ENCODE results near the gene MDM2. TPM values are rescaled to one million over a fixed set of nuclear protein-coding genes. Genes with fewer than 3 reads are reported as not detected.
"Not testable (repeated sequence)": the region's sequence is repeated elsewhere in the genome, so short reads cannot be mapped to it uniquely, and the experiment has no call there.

Gene MDM2
- polyA plus RNA-seq, 4 donors = 49.3 to 77.0 (median 62.5) TPM

GRCh38 chr12:68785358-68785757 is 22.6 kb upstream of the MDM2 start:
- DNase-seq (ENCODE audit: low read depth in 4 of 4, low spot score in 3 of 4) = no peak

DNA sequence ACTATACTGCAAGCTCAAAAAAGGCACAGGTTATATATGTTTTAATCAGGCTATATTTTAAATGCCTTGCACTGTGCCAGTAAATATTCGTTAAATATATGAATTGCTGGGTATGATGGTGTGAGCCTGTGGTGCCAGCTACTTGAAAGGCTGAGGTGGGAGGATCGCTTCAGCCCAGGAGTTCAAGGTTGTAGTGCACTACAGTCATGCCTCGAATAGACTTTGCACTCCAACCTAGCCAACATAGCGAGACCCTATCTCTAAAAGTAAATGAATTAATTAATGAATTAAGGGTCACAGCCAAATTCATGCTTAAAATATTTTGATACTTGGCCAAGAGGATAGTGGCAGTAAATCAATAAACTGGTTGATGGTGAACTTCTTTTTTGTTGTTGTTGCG is 22.2 kb upstream of the MDM2 start:
- DNase-seq (ENCODE audit: low read depth in 4 of 4, low spot score in 3 of 4) = no peak

- no peak for DNase-seq (ENCODE audit: low read depth in 4 of 4, low spot score in 3 of 4)
These were observed 21.0 kb upstream of the MDM2 start for GRCh38 chr12:68786929-68787328.

DNA sequence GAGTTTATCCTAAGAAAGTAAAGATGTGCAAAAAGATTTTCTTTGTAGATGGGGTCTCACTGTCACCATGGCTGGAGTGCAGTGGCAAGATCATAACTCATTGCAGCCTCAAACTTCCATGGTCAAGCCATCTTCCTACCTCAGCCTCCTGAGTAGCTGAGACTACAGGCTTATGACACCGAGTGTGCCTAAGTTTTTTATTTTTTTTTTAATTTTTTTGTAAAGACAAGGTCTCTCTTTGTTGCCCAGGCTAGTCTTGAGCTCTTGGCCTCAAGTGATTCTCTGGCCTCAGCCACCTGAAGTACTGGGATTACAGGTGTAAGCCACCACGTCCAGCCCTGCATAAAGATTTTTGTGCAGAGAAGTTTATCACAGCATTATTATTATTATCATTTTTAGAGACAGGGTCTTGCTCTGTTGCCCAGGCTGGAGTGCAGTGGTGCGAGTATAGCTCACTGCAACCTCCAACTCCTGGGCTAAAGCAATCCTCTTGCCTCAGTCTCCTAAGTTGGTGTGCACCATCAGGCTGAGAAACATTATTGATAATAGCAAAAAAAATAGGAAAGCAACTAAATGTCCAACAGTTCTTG is 19.3 kb upstream of the MDM2 start:
- DNase-seq (ENCODE audit: low read depth in 4 of 4, low spot score in 3 of 4) = no peak

- DNase-seq (ENCODE audit: low read depth in 4 of 4, low spot score in 3 of 4) = no peak
These were observed 18.7 kb upstream of the MDM2 start for GRCh38 chr12:68789144-68789878.

- DNase-seq (ENCODE audit: low read depth in 4 of 4, low spot score in 3 of 4) = no peak
These were observed 17.7 kb upstream of the MDM2 start for GRCh38 chr12:68790081-68790951.

- no peak for DNase-seq (ENCODE audit: low read depth in 4 of 4, low spot score in 3 of 4)
These were observed 17.1 kb upstream of the MDM2 start for GRCh38 chr12:68790952-68791234.

DNA sequence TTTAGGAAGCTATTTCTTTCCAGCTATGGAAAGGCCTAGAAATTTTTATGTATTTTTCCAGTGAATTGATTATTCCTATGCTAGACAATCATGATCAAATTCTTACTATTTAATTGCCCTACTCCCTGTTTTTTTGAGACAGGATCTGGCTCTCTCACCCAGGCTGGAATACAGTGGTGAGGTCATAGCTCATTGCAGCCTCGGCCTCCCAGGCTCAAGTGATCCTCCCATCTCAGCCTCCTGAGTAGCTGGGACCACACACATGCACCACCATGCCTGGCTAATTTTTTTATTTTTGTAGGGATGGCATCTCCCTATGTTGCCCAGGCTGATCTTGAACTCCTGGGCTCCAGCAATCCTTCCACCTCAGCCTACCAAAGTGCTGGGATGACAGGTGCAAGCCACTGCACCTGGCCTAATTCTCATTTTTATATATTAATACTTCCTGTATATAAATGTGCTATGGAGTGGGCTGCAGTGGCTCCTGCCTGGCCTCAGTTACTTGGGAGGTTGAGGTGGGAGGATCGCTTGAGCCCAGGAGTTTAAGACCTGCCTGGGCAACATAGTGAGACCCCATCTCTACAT is 16.0 kb upstream of the MDM2 start:
- no peak for DNase-seq (ENCODE audit: low read depth in 4 of 4, low spot score in 3 of 4)

DNA sequence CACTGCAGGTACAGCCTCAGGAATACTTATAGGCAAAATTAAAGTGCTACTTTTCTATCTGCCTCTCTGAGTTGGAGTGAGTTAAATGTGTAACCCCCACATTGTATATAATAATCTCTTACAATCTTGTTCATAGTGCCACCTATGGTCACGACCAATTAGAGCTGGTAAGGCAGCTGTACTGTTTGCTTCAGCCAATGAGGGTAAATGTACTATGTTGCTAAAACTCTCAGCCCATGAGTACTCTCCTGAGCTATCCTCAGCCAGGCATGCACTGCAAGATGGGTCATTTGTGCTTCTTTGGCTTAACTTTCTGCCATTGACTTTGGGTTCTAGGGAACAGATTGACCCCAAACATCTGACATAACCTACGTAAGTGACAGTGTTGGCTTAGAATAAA is 15.0 kb upstream of the MDM2 start:
- no peak for DNase-seq (ENCODE audit: low read depth in 4 of 4, low spot score in 3 of 4)

DNA sequence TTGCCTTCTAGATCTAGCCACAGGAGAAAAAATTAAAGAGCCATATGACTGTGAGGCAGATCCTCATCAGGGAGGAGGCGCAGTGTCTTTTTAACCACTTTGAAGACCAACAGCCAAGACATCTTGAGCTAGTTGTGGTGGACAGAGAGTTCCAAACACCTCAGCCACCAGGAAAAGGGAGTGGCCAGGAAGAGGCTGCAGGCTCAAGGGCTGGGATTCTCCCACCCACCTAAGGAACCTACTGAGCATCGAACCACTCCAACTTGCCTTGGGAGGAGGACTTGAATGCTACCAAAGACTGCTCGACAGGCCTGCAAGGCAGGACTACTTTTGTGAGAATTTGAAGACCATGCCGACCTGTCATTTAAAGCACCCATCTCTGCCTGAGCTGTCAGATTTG is 14.5 kb upstream of the MDM2 start:
- no peak for DNase-seq (ENCODE audit: low read depth in 4 of 4, low spot score in 3 of 4)

DNA sequence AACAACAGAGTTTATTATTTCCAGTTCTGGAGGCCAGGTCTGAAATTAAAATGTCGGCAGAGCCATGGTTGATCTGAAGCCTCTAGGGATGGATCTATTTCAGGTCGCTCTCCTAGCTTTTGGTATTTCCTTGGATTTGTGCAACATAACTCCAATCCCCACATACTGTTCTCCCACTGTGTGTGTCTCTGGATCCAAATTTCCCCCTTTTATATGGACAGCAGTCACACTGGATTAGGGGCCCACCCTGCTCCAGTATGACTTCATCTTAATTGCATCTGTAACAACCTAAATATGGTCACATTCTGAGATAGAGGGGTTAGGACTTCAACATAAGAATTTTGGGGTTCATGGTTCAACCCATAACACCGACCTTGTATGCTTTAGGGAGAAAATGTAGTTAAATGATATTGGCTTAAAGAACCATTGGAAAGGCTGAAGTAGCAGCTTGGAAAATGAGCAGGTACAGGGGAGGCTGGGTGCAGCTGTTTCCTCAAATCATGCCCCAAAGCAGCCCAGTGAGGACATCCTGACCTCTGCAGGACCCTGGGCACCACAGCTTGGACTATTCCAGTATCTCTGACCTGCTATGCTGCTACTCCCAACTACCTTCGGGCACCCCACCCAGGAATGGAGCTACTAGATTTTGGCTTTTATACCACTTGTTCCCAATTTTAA is 13.9 kb upstream of the MDM2 start:
- no peak for DNase-seq (ENCODE audit: low read depth in 4 of 4, low spot score in 3 of 4)

GRCh38 chr12:68794653-68795251 is 13.2 kb upstream of the MDM2 start:
- DNase-seq (ENCODE audit: low read depth in 4 of 4, low spot score in 3 of 4) = no peak

GRCh38 chr12:68796399-68796798 is 11.6 kb upstream of the MDM2 start:
- DNase-seq (ENCODE audit: low read depth in 4 of 4, low spot score in 3 of 4) = no peak

- DNase-seq (ENCODE audit: low read depth in 4 of 4, low spot score in 3 of 4) = no peak
These were observed 9.1 kb upstream of the MDM2 start for GRCh38 chr12:68798882-68799234.

DNA sequence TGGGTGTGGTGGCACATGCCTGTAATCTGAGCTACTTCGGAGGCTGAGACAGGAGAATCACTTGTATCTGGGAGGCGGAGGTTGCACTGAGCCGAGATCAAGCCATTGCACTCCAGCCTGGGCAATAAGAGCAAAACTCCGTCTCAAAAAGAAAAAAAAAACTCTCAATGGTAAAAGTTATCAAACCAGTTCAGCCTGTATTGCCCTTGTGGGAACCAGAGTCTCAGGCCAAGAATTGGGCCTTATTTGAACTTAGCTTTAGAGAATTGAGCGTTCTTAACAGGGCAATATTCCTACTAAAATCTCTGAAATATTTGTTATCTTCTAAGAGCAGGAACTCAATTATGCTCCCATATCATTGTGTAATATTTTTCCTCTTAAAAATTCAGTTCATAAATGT is 7.7 kb upstream of the MDM2 start:
- no peak for DNase-seq (ENCODE audit: low read depth in 4 of 4, low spot score in 3 of 4)

DNA sequence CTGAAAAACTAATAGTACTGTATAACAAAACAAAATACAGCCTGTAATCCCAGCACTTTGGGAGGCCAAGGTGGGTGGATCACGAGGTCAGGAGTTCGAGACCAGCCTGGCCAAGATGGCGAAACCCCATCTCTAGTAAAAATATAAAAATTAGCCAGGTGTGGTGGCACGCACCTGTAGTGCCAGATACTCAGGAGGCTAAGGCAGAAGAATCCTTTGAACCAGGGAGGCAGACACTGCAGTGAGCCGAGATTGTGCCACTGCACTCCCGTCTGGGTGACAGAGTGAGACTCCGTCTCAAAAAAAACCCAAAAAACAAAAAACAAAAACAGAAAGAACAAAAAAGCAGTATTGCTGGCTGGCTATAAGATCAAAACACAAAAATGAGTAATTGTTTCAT is 6.9 kb upstream of the MDM2 start:
- not testable (repeated sequence) for DNase-seq (ENCODE audit: low read depth in 4 of 4, low spot score in 3 of 4)

- not testable (repeated sequence) for DNase-seq (ENCODE audit: low read depth in 4 of 4, low spot score in 3 of 4)
These were observed 5.6 kb upstream of the MDM2 start for GRCh38 chr12:68802372-68802745.

GRCh38 chr12:68802911-68803651 is 4.9 kb upstream of the MDM2 start:
- not testable (repeated sequence) for DNase-seq (ENCODE audit: low read depth in 4 of 4, low spot score in 3 of 4)

- DNase-seq (ENCODE audit: low read depth in 4 of 4, low spot score in 3 of 4) = no peak
These were observed 3.9 kb upstream of the MDM2 start for GRCh38 chr12:68803948-68804656.
